Measurements from ENCODE around the gene ATP6V1E1.
"Not testable (repeated sequence)": the region's sequence is repeated elsewhere in the genome, so short reads cannot be mapped to it uniquely, and the experiment has no call there.

Gene ATP6V1E1

GRCh38 chr22:17628406-17629172 is at the start of gene ATP6V1E1:
TSS of gene ATP6V1E1 (minus strand) at chr22:17628749. CDS start at chr22:17628635, 114 bp downstream.
- peak; percentile 81 for DNase-seq (ENCODE audit: low read depth)

- DNase-seq (ENCODE audit: low read depth), result no peak
Observed at GRCh38 chr22:17675584-17675983, 47.0 kb upstream of the ATP6V1E1 start.

GRCh38 chr22:17674152-17674551 is 45.6 kb upstream of the ATP6V1E1 start:
- no peak for DNase-seq (ENCODE audit: low read depth)

GRCh38 chr22:17672417-17672991 is 44.0 kb upstream of the ATP6V1E1 start:
- no peak for DNase-seq (ENCODE audit: low read depth)

- not testable (repeated sequence) for DNase-seq (ENCODE audit: low read depth)
Observed at GRCh38 chr22:17671521-17672092, 43.1 kb upstream of the ATP6V1E1 start.

- no peak for DNase-seq (ENCODE audit: low read depth)
Observed at GRCh38 chr22:17665854-17666253, 37.3 kb upstream of the ATP6V1E1 start.

- DNase-seq (ENCODE audit: low read depth), result no peak
Observed at GRCh38 chr22:17665248-17665647, 36.7 kb upstream of the ATP6V1E1 start.

GRCh38 chr22:17664414-17665055 is 36.0 kb upstream of the ATP6V1E1 start:
- DNase-seq (ENCODE audit: low read depth), result no peak

GRCh38 chr22:17656870-17657395 is 28.4 kb upstream of the ATP6V1E1 start:
- DNase-seq (ENCODE audit: low read depth), result no peak

- no peak for DNase-seq (ENCODE audit: low read depth)
Observed at GRCh38 chr22:17655289-17655688, 26.7 kb upstream of the ATP6V1E1 start.

GRCh38 chr22:17648569-17648968 is 20.0 kb upstream of the ATP6V1E1 start:
- DNase-seq (ENCODE audit: low read depth), result no peak

- DNase-seq (ENCODE audit: low read depth), result no peak
Observed at GRCh38 chr22:17647991-17648390, 19.4 kb upstream of the ATP6V1E1 start.

GRCh38 chr22:17647452-17647851 is 18.9 kb upstream of the ATP6V1E1 start:
- DNase-seq (ENCODE audit: low read depth), result no peak

- not testable (repeated sequence) for DNase-seq (ENCODE audit: low read depth)
Observed at GRCh38 chr22:17642357-17642756, 13.8 kb upstream of the ATP6V1E1 start.

GRCh38 chr22:17641269-17641668 is 12.7 kb upstream of the ATP6V1E1 start:
- no peak for DNase-seq (ENCODE audit: low read depth)

GRCh38 chr22:17639247-17639741 is 10.7 kb upstream of the ATP6V1E1 start:
- no peak for DNase-seq (ENCODE audit: low read depth)

GRCh38 chr22:17638432-17639246 is 10.1 kb upstream of the ATP6V1E1 start, which contains the start of gene BCL2L13:
TSS of gene BCL2L13 (plus strand) at chr22:17638757. CDS start at chr22:17655712, 16,955 bp downstream.
- DNase-seq (ENCODE audit: low read depth), result peak; percentile 79

- DNase-seq (ENCODE audit: low read depth), result no peak
Observed at GRCh38 chr22:17638182-17638431, 9.6 kb upstream of the ATP6V1E1 start.

GRCh38 chr22:17637490-17638181 is 9.1 kb upstream of the ATP6V1E1 start:
- DNase-seq (ENCODE audit: low read depth), result no peak

- not testable (repeated sequence) for DNase-seq (ENCODE audit: low read depth)
Observed at GRCh38 chr22:17636850-17637249, 8.3 kb upstream of the ATP6V1E1 start.

GRCh38 chr22:17634696-17635095 is 6.1 kb upstream of the ATP6V1E1 start:
- no peak for DNase-seq (ENCODE audit: low read depth)

All from HS-27A (cell line).